CD4-positive, alpha-beta T cell treated with Interleukin-6 at 100 ng/mL for 8 hours (primary cell): ENCODE measurements around the gene TOMM40.
A peak's percentile ranks its signal among the peaks of the same experiment; 100 is the strongest.
"Not testable (repeated sequence)": the region's sequence is repeated elsewhere in the genome, so short reads cannot be mapped to it uniquely, and the experiment has no call there.

ENCODE experiments used
- DNase-seq: peaks from one replicate; pipeline ENCODE4 v3.0.0-alpha.2; 2020; ENCODE audit warnings: mixed read lengths, low spot score

The TOMM40 gene

GRCh38 chr19:44897835-44898234 is 6.8 kb downstream of the TOMM40 start:
- DNase-seq: no peak

DNA sequence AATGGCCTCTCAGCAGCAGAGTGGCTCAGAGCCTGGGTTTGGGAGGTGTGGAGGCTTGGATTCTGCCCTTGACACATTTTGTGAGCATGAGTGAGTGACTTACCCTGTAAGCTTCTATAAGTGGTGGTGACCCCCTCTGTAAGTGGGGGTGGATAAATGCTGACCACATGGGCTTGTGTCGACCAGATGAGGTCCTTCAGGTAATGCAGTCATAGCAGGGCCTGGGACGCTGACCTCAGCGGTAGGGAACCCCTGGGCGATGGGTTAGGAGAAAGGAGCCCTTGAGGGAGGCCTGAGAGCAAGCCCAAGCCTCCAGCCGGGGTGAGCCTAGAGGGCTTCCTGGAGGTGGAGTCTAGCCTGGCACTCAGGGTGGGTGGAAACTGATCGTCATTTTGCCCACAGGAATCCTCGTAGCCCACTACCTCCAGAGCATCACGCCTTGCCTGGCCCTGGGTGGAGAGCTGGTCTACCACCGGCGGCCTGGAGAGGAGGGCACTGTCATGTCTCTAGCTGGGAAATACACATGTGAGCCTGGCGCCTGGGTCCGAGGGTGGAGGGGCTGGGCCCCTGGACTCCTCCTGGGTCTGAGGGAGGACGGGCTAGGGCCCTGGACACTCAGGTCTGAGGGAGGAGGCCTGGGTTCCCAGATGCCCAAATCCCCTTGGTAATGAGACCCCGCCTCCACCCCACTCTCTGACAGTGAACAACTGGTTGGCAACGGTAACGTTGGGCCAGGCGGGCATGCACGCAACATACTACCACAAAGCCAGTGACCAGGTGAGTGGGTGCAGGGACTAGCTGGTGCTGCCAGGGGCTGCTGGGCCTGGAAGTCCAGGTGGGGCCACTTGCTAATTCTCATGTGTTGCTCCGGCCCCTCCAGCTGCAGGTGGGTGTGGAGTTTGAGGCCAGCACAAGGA is 9.5 kb downstream of the TOMM40 start:
- no peak for DNase-seq

DNA sequence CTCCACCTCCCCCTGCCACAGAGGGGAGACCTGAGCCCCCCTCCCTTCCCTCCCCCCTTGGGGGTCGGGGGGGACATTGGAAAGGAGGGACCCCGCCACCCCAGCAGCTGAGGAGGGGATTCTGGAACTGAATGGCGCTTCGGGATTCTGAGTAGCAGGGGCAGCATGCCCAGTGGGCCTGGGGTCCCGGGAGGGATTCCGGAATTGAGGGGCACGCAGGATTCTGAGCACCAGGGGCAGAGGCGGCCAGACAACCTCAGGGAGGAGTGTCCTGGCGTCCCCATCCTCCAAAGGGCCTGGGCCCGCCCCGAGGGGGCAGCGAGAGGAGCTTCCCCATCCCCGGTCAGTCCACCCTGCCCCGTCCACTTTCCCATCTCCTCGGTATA is 12.2 kb downstream of the TOMM40 start:
- DNase-seq: no peak

GRCh38 chr19:44903602-44904425 is 12.8 kb downstream of the TOMM40 start:
- peak; percentile 65 for DNase-seq

DNA sequence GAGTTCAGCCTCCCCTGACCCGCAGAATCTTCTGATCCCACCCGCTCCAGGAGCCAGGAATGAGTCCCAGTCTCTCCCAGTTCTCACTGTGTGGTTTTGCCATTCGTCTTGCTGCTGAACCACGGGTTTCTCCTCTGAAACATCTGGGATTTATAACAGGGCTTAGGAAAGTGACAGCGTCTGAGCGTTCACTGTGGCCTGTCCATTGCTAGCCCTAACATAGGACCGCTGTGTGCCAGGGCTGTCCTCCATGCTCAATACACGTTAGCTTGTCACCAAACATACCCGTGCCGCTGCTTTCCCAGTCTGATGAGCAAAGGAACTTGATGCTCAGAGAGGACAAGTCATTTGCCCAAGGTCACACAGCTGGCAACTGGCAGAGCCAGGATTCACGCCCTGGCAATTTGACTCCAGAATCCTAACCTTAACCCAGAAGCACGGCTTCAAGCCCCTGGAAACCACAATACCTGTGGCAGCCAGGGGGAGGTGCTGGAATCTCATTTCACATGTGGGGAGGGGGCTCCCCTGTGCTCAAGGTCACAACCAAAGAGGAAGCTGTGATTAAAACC is 13.5 kb downstream of the TOMM40 start:
- no peak for DNase-seq

DNA sequence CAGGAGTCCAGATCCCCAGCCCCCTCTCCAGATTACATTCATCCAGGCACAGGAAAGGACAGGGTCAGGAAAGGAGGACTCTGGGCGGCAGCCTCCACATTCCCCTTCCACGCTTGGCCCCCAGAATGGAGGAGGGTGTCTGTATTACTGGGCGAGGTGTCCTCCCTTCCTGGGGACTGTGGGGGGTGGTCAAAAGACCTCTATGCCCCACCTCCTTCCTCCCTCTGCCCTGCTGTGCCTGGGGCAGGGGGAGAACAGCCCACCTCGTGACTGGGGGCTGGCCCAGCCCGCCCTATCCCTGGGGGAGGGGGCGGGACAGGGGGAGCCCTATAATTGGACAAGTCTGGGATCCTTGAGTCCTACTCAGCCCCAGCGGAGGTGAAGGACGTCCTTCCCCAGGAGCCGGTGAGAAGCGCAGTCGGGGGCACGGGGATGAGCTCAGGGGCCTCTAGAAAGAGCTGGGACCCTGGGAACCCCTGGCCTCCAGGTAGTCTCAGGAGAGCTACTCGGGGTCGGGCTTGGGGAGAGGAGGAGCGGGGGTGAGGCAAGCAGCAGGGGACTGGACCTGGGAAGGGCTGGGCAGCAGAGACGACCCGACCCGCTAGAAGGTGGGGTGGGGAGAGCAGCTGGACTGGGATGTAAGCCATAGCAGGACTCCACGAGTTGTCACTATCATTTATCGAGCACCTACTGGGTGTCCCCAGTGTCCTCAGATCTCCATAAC is 14.5 kb downstream of the TOMM40 start, which contains the start of gene APOE:
TSS of gene APOE (plus strand) at position 360 of the 724 bp plus-strand sequence. CDS start 829 bp downstream, outside the sequence.
- no peak for DNase-seq

- no peak for DNase-seq
These were observed 16.6 kb downstream of the TOMM40 start for GRCh38 chr19:44907613-44908012.

GRCh38 chr19:44908074-44908835 is 17.2 kb downstream of the TOMM40 start:
- no peak for DNase-seq

- DNase-seq: no peak
These were observed 17.8 kb downstream of the TOMM40 start for GRCh38 chr19:44908836-44909261.

DNA sequence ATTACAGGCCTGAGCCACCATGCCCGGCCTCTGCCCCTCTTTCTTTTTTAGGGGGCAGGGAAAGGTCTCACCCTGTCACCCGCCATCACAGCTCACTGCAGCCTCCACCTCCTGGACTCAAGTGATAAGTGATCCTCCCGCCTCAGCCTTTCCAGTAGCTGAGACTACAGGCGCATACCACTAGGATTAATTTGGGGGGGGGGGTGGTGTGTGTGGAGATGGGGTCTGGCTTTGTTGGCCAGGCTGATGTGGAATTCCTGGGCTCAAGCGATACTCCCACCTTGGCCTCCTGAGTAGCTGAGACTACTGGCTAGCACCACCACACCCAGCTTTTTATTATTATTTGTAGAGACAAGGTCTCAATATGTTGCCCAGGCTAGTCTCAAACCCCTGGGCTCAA is 18.7 kb downstream of the TOMM40 start:
- no peak for DNase-seq

DNA sequence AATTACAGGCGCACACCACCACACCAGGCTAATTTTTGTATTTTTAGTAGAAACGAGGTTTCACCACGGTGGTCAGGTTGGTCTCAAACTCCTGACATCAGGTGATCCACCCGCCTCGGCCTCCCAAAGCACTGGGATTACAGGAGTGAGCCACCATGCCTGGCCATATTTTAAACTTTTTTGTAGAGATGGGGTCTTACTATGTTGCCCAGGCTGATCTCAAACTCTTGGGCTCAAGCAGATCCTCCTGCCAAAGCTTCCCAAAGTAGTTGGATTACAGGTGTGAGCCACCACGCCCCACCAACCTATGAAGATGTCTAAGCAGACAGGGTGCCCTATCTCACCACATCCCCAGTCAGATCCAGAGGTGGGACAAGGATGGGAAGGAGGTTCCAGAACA is 20.8 kb downstream of the TOMM40 start:
- DNase-seq: not testable (repeated sequence)

- no peak for DNase-seq
These were observed 21.8 kb downstream of the TOMM40 start for GRCh38 chr19:44912854-44913253.

- DNase-seq: not testable (repeated sequence)
These were observed 22.7 kb downstream of the TOMM40 start for GRCh38 chr19:44913512-44914432.

DNA sequence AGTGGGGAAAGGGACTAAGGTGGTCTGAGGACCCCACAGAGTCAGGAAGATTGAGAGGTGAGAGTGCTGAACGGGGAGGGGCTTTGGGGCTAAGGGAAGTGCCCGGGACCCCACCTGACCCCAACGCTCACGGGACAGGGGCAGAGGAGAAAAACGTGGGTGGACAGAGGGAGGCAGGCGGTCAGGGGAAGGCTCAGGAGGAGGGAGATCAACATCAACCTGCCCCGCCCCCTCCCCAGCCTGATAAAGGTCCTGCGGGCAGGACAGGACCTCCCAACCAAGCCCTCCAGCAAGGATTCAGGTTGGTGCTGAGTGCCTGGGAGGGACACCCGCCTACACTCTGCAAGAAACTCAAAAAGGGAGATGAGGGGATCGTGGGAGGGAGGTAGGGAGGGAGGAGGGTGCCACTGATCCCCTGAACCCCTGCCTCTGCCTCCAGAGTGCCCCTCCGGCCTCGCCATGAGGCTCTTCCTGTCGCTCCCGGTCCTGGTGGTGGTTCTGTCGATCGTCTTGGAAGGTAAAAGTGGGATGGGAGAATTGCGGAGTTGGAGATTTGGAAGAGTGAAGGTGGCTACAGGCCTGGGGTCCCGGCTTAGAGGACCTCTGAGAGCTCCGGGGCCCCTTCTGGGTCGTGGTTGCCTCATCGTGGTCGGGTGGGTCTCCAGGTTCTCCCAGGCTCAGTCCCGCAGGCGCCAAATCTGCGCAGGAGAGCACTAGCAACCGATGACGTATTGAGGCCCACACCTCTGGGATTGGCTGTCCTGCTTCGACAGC is 23.6 kb downstream of the TOMM40 start, which contains the start of gene APOC1:
TSS of gene APOC1 (plus strand) at position 176 of the 774 bp plus-strand sequence. CDS start at position 460, 284 bp downstream.
- peak; percentile 74 for DNase-seq

DNA sequence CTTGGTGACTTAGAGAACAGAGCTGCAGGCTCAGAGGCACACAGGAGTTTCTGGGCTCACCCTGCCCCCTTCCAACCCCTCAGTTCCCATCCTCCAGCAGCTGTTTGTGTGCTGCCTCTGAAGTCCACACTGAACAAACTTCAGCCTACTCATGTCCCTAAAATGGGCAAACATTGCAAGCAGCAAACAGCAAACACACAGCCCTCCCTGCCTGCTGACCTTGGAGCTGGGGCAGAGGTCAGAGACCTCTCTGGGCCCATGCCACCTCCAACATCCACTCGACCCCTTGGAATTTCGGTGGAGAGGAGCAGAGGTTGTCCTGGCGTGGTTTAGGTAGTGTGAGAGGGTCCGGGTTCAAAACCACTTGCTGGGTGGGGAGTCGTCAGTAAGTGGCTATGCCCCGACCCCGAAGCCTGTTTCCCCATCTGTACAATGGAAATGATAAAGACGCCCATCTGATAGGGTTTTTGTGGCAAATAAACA is 33.2 kb downstream of the TOMM40 start:
- no peak for DNase-seq

DNA sequence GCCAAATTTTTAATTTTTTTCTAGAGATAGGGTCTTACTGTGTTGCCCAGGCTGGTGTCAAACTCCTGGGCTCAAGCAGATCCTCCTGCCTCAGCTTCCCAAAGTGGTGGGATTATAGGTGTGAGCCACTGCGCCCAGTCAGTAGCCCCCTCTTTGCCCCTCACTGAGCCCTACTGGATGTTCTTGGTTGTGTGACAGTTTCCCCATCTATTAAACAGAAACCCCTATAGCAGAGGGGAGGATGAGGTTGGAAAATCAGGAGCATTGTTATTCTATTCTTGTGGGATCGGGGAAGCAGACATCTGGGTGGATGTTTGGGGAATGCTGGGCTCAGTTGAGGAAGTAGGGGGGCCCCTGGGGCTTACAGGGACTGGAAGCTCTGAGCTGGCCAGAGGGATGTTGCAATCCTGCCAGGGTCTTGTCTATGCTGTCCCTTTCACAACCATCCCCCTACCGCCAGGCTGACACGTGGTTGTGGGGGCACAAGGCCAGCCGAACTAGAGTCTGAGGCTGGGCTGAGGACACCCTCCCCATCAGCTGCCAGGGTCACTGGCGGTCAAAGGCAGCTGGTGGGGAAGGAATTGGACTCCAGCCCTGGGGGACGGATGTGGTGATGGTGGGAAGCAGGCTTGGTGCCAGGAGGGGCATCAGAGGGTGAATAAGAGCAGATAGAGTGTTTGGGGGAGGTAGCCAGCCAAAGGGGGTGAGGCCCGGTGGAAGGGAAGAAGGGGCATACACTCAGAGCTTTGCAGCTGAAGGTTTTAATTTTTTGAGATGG is 34.2 kb downstream of the TOMM40 start:
- no peak for DNase-seq

DNA sequence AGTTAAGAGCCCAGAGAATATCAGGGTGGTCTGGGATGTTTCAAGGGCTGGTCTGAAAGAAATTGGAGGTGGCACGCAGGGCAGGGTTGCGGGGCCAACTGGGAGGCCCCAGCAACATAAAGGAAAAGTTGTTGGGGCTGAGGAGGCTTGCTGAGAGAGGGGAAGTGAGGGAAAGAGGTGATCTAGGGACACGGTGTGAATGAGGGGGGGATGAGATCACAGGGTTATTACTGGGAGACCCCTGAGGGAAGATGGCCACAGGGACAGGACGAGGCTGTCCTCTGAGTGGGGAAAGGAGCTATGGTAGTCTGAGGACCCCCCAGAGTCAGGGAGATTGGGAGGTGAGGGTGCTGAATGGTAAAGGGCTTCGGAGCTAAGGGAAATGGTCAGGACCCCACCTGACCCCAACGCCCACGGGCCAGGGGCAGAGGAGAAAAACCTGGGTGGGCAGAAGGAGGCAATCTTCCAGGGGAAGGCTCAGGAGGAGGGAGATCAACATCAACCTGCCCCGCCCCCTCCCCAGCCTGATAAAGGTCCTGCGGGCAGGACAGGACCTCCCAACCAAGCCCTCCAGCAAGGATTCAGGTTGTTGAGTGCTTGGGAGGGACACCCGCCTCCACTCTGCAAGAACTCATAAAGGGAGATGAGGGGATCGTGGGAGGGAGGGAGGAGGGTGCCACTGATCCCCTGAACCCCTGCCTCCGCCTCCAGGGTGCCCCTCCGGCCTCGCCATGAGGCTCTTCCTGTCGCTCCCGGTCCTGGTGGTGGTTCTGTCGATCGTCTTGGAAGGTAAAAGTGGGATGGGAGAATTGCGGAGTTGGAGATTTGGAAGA is 35.4 kb downstream of the TOMM40 start:
- not testable (repeated sequence) for DNase-seq
